Measurements from ENCODE around the gene SYDE2. TPM values are rescaled to one million over a fixed set of nuclear protein-coding genes. Genes with fewer than 3 reads are reported as not detected.

The SYDE2 gene
- total and polyA plus RNA-seq, 9 of the 15 experiments (the other 6 are each of a cell fraction or from before 2014, with no cell fraction given) = 0.39 to 8.7 (median 4.5) TPM

GRCh38 chr1:85172684-85173337, 28.0 kb downstream of the SYDE2 start (continued):
- TF ChIP-seq ZNF592 (IDR thresholded peaks at IDR 0.05) (0 out of 2 replicates have a peak, but pooled peaks have one; percentile 7), SAP30 (IDR thresholded peaks at IDR 0.05; ENCODE audit: borderline replicate concordance, insufficient read depth, low read depth, low read length, poor library complexity, severe bottlenecking) (no peak), STAG1 (CRISPR knock-in tag; IDR thresholded peaks at IDR 0.05; ENCODE audit: borderline replicate concordance) (no peak), ZNF655 (CRISPR knock-in tag; IDR thresholded peaks at IDR 0.05) (no peak), SOX6 (IDR thresholded peaks at IDR 0.05) (peak; percentile 63), EP300 (IDR thresholded peaks at IDR 0.05; ENCODE audit: low read length) (peak; percentile 78), NFYB (IDR thresholded peaks at IDR 0.05; ENCODE audit: extremely low read depth, insufficient read length) (no peak), CHCHD3 (CRISPR knock-in tag; IDR thresholded peaks at IDR 0.05) (no peak), NBN (IDR thresholded peaks at IDR 0.05; ENCODE audit: low read depth) (no peak), MAFF (IDR thresholded peaks at IDR 0.05; ENCODE audit: low read length) (peak; percentile 77), ZNF445 (CRISPR knock-in tag; IDR thresholded peaks at IDR 0.05; ENCODE audit: low read depth) (no peak)
- TF ChIP-seq, protein P1, sequence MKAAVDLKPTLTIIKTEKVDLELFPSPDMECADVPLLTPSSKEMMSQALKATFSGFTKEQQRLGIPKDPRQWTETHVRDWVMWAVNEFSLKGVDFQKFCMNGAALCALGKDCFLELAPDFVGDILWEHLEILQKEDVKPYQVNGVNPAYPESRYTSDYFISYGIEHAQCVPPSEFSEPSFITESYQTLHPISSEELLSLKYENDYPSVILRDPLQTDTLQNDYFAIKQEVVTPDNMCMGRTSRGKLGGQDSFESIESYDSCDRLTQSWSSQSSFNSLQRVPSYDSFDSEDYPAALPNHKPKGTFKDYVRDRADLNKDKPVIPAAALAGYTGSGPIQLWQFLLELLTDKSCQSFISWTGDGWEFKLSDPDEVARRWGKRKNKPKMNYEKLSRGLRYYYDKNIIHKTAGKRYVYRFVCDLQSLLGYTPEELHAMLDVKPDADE (conservative IDR thresholded peaks at IDR 0.05; ENCODE audit: control insufficient read depth, low read depth, low read length) = no peak
- TF ChIP-seq, protein P2, sequence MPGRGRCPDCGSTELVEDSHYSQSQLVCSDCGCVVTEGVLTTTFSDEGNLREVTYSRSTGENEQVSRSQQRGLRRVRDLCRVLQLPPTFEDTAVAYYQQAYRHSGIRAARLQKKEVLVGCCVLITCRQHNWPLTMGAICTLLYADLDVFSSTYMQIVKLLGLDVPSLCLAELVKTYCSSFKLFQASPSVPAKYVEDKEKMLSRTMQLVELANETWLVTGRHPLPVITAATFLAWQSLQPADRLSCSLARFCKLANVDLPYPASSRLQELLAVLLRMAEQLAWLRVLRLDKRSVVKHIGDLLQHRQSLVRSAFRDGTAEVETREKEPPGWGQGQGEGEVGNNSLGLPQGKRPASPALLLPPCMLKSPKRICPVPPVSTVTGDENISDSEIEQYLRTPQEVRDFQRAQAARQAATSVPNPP (IDR thresholded peaks at IDR 0.05; ENCODE audit: borderline replicate concordance, insufficient read depth, insufficient read length) = no peak
